GM13977 (cell line): Measurements from ENCODE around the gene RAD51B.

Experiments
- DNase-seq: peaks from one replicate; pipeline ENCODE4 v3.0.0; 2012; ENCODE audit warnings: low spot score
- in situ Hi-C: fragments of 300-500 bp; cut with MboI; formaldehyde crosslinking; loops from one replicate; pipeline ENCODE4 v1.12.0; 2022; ENCODE audit warnings: low sequenced_read_pairs, low pct_unique_long_range_greater_than_20kb, mixed read lengths, inconsistent platforms; ENCODE audit not compliant: unreplicated experiment
- TF ChIP-seq, protein P1 (sequence below): IDR thresholded peaks from 2 replicates; pipeline ENCODE4 v1.5.1; 2012; ENCODE audit warnings: mild to moderate bottlenecking, control low read depth; ENCODE audit not compliant: insufficient read depth; ENCODE audit errors: extremely low read depth, missing control alignments

Gene RAD51B

DNA sequence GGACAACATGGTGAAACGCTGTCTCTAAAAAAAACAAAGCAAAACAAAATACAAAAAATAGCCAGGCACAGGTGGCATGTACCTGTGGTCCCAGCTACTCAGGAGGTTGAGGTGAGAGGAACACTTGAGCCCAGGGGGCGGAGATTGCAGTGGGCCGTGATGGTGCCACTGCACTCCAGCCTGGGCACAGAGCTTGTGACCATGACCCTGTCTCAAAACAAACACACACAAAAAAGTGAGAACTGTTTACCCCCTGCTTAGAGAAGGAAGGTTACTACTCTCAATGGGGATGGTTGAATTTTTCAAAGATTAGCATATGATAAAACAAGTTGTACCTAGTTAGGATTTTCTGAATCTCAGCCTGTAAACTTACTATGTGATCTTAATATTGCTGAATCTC, 905.3 kb downstream of the RAD51B start:
- DNase-seq, result no peak
- in situ Hi-C loops, result no loop called here
- TF ChIP-seq, protein P1, sequence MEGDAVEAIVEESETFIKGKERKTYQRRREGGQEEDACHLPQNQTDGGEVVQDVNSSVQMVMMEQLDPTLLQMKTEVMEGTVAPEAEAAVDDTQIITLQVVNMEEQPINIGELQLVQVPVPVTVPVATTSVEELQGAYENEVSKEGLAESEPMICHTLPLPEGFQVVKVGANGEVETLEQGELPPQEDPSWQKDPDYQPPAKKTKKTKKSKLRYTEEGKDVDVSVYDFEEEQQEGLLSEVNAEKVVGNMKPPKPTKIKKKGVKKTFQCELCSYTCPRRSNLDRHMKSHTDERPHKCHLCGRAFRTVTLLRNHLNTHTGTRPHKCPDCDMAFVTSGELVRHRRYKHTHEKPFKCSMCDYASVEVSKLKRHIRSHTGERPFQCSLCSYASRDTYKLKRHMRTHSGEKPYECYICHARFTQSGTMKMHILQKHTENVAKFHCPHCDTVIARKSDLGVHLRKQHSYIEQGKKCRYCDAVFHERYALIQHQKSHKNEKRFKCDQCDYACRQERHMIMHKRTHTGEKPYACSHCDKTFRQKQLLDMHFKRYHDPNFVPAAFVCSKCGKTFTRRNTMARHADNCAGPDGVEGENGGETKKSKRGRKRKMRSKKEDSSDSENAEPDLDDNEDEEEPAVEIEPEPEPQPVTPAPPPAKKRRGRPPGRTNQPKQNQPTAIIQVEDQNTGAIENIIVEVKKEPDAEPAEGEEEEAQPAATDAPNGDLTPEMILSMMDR, result no peak

DNA sequence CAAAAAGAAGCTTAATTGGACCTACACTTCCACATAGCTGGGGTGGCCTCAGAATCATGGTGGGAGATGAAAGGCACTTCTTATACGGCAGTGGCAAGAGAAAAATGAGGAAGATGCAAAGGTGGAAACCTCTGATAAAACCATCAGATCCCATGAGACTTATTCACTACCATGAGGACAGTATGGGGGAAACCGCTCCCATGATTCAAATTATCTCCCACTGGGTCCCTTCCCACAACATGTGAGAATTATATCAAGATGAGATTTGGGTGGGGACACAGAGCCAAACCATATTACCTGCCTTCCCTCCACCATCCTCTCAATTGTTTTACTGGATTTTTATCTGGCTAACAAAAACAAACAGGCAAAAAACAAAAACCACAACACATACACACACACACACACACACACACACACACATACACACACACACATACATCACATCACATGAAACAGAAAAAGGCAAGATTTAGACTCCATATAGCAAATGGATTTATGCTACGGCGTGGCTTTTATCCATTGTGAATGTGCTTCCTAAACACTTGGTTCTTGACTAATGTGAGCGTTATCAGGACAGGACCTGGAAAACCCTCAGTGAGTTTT, 906.6 kb downstream of the RAD51B start:
- no peak for DNase-seq
- in situ Hi-C loops, result no loop called here
- TF ChIP-seq, protein P1, result no peak

DNA sequence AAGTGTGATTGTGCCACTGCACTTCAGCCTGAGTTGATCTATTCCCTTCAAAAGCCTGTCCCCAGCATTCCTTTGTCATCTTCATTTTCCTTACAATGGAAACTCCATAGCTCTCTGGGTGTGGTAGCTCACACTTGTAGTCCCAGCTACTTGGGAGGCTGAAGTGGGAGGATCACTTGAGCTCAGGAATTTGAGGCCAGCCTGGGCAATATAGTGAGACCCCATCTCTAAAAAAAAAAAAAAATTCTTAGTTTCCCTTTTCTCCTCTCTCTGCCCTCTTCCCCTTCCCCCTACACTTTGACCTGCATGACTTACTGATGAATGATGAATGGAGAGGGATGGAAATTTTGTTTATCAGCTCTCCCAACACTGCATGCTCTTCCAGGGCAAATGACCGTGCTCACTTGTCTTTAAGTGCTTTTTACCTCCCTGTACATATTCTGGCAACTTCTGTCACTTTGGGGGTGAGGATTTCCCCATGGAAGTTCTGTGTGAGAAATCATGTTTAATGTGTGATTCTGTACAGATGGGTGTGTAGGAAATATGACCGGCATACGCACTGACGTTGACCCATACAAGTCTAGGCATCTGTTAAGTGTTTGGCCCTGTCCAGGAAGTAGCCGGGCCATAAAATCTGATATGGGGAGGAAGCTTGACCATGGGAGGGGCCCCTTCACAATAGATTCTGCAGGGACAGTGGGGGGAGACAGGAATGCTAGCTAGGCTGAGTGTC, 907.9 kb downstream of the RAD51B start:
- no peak for DNase-seq
- TF ChIP-seq, protein P1, result no peak
- in situ Hi-C loops, result no loop called here

DNA sequence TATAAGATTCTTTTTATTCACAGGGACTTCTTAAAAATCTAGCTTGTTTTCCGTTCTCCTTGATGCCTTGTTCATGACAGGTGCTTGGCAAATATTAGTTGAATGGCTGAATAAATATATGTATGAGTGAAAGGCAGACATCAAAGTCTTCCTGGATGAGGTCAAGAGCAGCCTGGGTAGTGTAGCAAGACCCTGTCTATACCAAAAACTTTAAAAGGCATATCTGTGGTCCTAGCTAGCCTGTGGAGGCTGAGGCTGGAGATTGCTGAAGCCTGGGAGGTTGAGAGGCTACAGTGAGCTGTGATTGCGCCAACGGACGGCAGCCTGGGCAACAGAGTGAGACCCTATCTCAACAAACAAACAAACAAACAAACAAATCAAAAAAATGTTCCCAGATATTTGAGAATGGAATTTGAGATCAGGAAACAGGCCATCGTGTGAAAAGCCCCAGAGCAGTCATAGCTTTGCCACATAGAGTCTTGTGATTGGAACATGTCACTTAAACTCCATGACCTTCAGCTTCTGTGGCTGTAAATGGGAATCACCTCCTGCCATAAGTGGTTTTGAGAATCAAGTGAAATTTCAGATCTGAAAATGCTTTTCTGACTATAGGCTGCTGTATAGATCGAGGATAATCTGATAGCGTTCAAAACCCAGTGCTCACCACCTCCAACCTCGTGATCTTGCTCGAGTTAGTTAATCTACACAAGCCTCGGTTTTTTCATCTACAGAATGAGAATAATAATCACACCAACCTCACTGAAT, 908.9 kb downstream of the RAD51B start:
- in situ Hi-C loops, result no loop called here
- TF ChIP-seq, protein P1, result no peak
- DNase-seq, result no peak

DNA sequence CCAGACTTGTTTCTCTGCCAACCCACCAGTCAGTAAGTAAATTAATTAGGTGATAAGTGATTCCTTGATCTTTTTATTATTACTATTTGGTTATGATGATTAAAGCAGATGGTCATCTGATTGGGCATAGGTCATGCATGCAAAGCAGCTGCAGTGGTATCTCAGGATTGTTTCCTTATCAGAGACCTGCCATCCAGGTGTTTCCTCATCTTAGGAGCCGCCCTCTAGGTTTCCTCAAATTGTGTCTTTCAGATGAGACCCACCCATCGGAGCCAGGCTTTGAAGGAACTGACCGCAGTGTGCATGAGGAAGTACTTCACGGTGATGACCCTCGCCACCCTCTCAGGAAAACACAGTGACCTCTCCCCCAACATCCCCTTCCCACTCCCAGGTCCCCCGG, 910.0 kb downstream of the RAD51B start:
- TF ChIP-seq, protein P1, result no peak
- in situ Hi-C loops, result no loop called here
- no peak for DNase-seq

DNA sequence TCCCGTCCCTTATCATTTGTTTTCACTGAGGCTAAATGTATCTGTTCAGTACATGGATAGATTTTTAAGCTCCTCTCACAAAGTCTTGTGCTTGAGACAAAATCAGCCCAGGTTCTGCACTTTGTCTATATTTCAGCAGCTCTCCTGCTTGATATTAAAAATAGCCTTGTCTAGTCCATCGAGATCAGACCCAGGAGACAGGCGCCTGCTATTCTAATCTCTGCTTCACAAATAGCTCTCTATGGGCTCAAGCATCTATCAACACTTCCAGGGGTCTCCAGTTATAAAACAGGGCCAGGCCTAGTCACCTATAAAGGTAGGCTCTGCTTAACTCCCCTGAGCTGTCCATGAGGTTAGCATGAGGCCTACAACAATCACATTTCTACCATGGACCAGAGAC, 910.8 kb downstream of the RAD51B start:
- TF ChIP-seq, protein P1, result no peak
- no peak for DNase-seq
- in situ Hi-C loops, result no loop called here
